Measurements from ENCODE around the gene POLR3K.

Gene POLR3K

GRCh38 chr16:67183-67791, 13.9 kb upstream of the POLR3K start:
- ChIA-PET CTCF (interaction anchor here (9.2 kb wide), 1 partner anchor 27 kb away, joined by 130 read pairs; no protein-coding TSS in a partner anchor), POLR2A (interaction anchor here (3.3 to 8.3 kb wide), 2 partner anchors 10 to 14 kb away, joined by 13 to 31 read pairs; partner anchors contain the start of genes MPG, POLR3K and SNRNP25)
- DNase-seq (ENCODE audit: extremely low spot score): no peak
- TF ChIP-seq SP1 (IDR thresholded peaks at IDR 0.05): no peak
- no peak for TF ChIP-seq ZNF384 (IDR thresholded peaks at IDR 0.05)
- TF ChIP-seq NFRKB (IDR thresholded peaks at IDR 0.05): no peak
- TF ChIP-seq SUZ12 (IDR thresholded peaks at IDR 0.05): no peak
- TF ChIP-seq CTBP1 (IDR thresholded peaks at IDR 0.05; ENCODE audit: borderline replicate concordance): no peak
- no peak for TF ChIP-seq ARNT (IDR thresholded peaks at IDR 0.05)
- no peak for TF ChIP-seq L3MBTL2 (conservative IDR thresholded peaks at IDR 0.05)
- TF ChIP-seq BHLHE40 (IDR thresholded peaks at IDR 0.05; ENCODE audit: borderline replicate concordance): no peak
- no peak for TF ChIP-seq FOXK2 (IDR thresholded peaks at IDR 0.05)
- no peak for TF ChIP-seq LEF1 (IDR thresholded peaks at IDR 0.05; ENCODE audit: borderline replicate concordance)
- no peak for TF ChIP-seq ELF4 (IDR thresholded peaks at IDR 0.05)
- TF ChIP-seq PKNOX1 (IDR thresholded peaks at IDR 0.05): no peak
- TF ChIP-seq FOXA1 (IDR thresholded peaks at IDR 0.05): no peak
- TF ChIP-seq HDGF (IDR thresholded peaks at IDR 0.05; ENCODE audit: borderline replicate concordance): no peak
- no peak for TF ChIP-seq FOXM1 (IDR thresholded peaks at IDR 0.05; ENCODE audit: borderline replicate concordance)
- TF ChIP-seq TARDBP (IDR thresholded peaks at IDR 0.05): no peak

- TF ChIP-seq FOXM1 (IDR thresholded peaks at IDR 0.05; ENCODE audit: borderline replicate concordance) (no peak), L3MBTL2 (conservative IDR thresholded peaks at IDR 0.05) (no peak), BHLHE40 (IDR thresholded peaks at IDR 0.05; ENCODE audit: borderline replicate concordance) (no peak), FOXK2 (IDR thresholded peaks at IDR 0.05) (no peak), CTBP1 (IDR thresholded peaks at IDR 0.05; ENCODE audit: borderline replicate concordance) (no peak), PKNOX1 (IDR thresholded peaks at IDR 0.05) (no peak), FOXA1 (IDR thresholded peaks at IDR 0.05) (no peak), ARNT (IDR thresholded peaks at IDR 0.05) (no peak), LEF1 (IDR thresholded peaks at IDR 0.05; ENCODE audit: borderline replicate concordance) (no peak), SUZ12 (IDR thresholded peaks at IDR 0.05) (no peak), ZNF384 (IDR thresholded peaks at IDR 0.05) (no peak), HDGF (IDR thresholded peaks at IDR 0.05; ENCODE audit: borderline replicate concordance) (no peak), SP1 (IDR thresholded peaks at IDR 0.05) (no peak), ELF4 (IDR thresholded peaks at IDR 0.05) (no peak), NFRKB (IDR thresholded peaks at IDR 0.05) (no peak), TARDBP (IDR thresholded peaks at IDR 0.05) (no peak)
- no peak for DNase-seq (ENCODE audit: extremely low spot score)
- POLR2A ChIA-PET: interaction anchor here (0.6 to 8.3 kb wide), 8 partner anchors 9 to 41 kb away, joined by 3 to 31 read pairs (median 4); partner anchors contain the start of genes MPG, POLR3K and SNRNP25
- CTCF ChIA-PET: interaction anchor here (0.8 to 9.2 kb wide), 11 partner anchors 9 to 296 kb away, joined by 3 to 130 read pairs (median 4); partner anchors contain the start of gene POLR3K
These were observed 13.1 kb upstream of the POLR3K start for GRCh38 chr16:66309-67182.

- DNase-seq (ENCODE audit: extremely low spot score): peak; percentile 85
- POLR2A ChIA-PET: interaction anchor here (0.7 to 8.3 kb wide), 7 partner anchors 10 to 42 kb away, joined by 3 to 31 read pairs (median 4); partner anchors contain the start of genes MPG, POLR3K and SNRNP25
- CTCF ChIA-PET: interaction anchor here (0.8 to 9.2 kb wide), 11 partner anchors 9 to 296 kb away, joined by 3 to 130 read pairs (median 4); partner anchors contain the start of gene POLR3K
- TF ChIP-seq ELF4 (IDR thresholded peaks at IDR 0.05) (no peak), CTBP1 (IDR thresholded peaks at IDR 0.05; ENCODE audit: borderline replicate concordance) (no peak), L3MBTL2 (conservative IDR thresholded peaks at IDR 0.05) (no peak), FOXM1 (IDR thresholded peaks at IDR 0.05; ENCODE audit: borderline replicate concordance) (no peak), PKNOX1 (IDR thresholded peaks at IDR 0.05) (no peak), HDGF (IDR thresholded peaks at IDR 0.05; ENCODE audit: borderline replicate concordance) (no peak), SP1 (IDR thresholded peaks at IDR 0.05) (no peak), SUZ12 (IDR thresholded peaks at IDR 0.05) (no peak), ZNF384 (IDR thresholded peaks at IDR 0.05) (no peak)
These were observed 12.3 kb upstream of the POLR3K start for GRCh38 chr16:65745-66144.

- no peak for DNase-seq (ENCODE audit: extremely low spot score)
- no peak for TF ChIP-seq FOXA1 (IDR thresholded peaks at IDR 0.05)
- no peak for TF ChIP-seq PKNOX1 (IDR thresholded peaks at IDR 0.05)
- TF ChIP-seq NFRKB (IDR thresholded peaks at IDR 0.05): no peak
- no peak for TF ChIP-seq L3MBTL2 (conservative IDR thresholded peaks at IDR 0.05)
- TF ChIP-seq TARDBP (IDR thresholded peaks at IDR 0.05): no peak
- no peak for TF ChIP-seq SP1 (IDR thresholded peaks at IDR 0.05)
- TF ChIP-seq BHLHE40 (IDR thresholded peaks at IDR 0.05; ENCODE audit: borderline replicate concordance): no peak
- TF ChIP-seq ELF4 (IDR thresholded peaks at IDR 0.05): no peak
- no peak for TF ChIP-seq ARNT (IDR thresholded peaks at IDR 0.05)
- no peak for TF ChIP-seq FOXM1 (IDR thresholded peaks at IDR 0.05; ENCODE audit: borderline replicate concordance)
- ChIA-PET CTCF (interaction anchor here (9.2 kb wide), 1 partner anchor 30 kb away, joined by 130 read pairs; no protein-coding TSS in a partner anchor), POLR2A (interaction anchor here (1.0 to 8.3 kb wide), 4 partner anchors 11 to 31 kb away, joined by 3 to 31 read pairs (median 4); partner anchors contain the start of genes POLR3K and SNRNP25)
These were observed 11.5 kb upstream of the POLR3K start for GRCh38 chr16:64914-65255.
